ENCODE measurements around the gene UNC93A. TPM values are rescaled to one million over a fixed set of nuclear protein-coding genes. Genes with fewer than 3 reads are reported as not detected.

UNC93A gene
- total RNA-seq, 1 experiment from 2014 or later: not detected

GRCh38 chr6:167244064-167244960 is 46.8 kb upstream of the UNC93A start:
- CTCF ChIA-PET: interaction anchor here (0.6 kb wide), 1 partner anchor 289 kb away, joined by 3 read pairs; no protein-coding TSS in a partner anchor
- intact Hi-C loops (cut with micrococcal nuclease; ENCODE audit: unreplicated experiment): no loop called here
- H3K9me3 ChIP-seq (ENCODE audit: low read depth, low read length, poor library complexity, severe bottlenecking): no peaks in the 10 kb centered on the region
- H3K27ac ChIP-seq (ENCODE audit: low read depth, low read length, poor library complexity, severe bottlenecking): no peak overlapping the region
- no peak overlapping the region for H3K4me3 ChIP-seq (ENCODE audit: low read depth, low read length, poor library complexity, severe bottlenecking)
- POLR2A ChIA-PET (ENCODE audit: low non-redundant PET): no interaction called here
- no peaks in the 10 kb centered on the region for H3K36me3 ChIP-seq (ENCODE audit: insufficient read depth, low read length, poor library complexity, severe bottlenecking)
- no peaks in the 10 kb centered on the region for H3K4me1 ChIP-seq (ENCODE audit: insufficient read depth, low read length, poor library complexity, severe bottlenecking)
- H3K27me3 ChIP-seq (replicated peaks; ENCODE audit: insufficient read depth, low read depth, low read length, poor library complexity): no peaks in the 10 kb centered on the region
- DNase-seq (ENCODE audit: low spot score): peak; percentile 4
- TF ChIP-seq EZH2 (IDR thresholded peaks at IDR 0.05; ENCODE audit: borderline replicate concordance, low read depth, low read length, poor library complexity, severe bottlenecking): no peak
- TF ChIP-seq CTCF (conservative IDR thresholded peaks at IDR 0.05; ENCODE audit: low read depth, low read length): no peak
- BruUV-seq (replicated peaks): no TSS peak

GRCh38 chr6:167244991-167245390 is 46.1 kb upstream of the UNC93A start:
- BruUV-seq (replicated peaks): no TSS peak
- intact Hi-C loops (cut with micrococcal nuclease; ENCODE audit: unreplicated experiment): no loop called here
- no peaks in the 10 kb centered on the region for H3K27me3 ChIP-seq (replicated peaks; ENCODE audit: insufficient read depth, low read depth, low read length, poor library complexity)
- TF ChIP-seq CTCF (conservative IDR thresholded peaks at IDR 0.05; ENCODE audit: low read depth, low read length) (no peak), EZH2 (IDR thresholded peaks at IDR 0.05; ENCODE audit: borderline replicate concordance, low read depth, low read length, poor library complexity, severe bottlenecking) (no peak)
- H3K27ac ChIP-seq (ENCODE audit: low read depth, low read length, poor library complexity, severe bottlenecking): no peak overlapping the region
- no peaks in the 10 kb centered on the region for H3K36me3 ChIP-seq (ENCODE audit: insufficient read depth, low read length, poor library complexity, severe bottlenecking)
- DNase-seq (ENCODE audit: low spot score): no peak
- no peaks in the 10 kb centered on the region for H3K9me3 ChIP-seq (ENCODE audit: low read depth, low read length, poor library complexity, severe bottlenecking)
- ChIA-PET POLR2A (ENCODE audit: low non-redundant PET) (no interaction called here), CTCF (no interaction called here)
- H3K4me1 ChIP-seq (ENCODE audit: insufficient read depth, low read length, poor library complexity, severe bottlenecking): no peaks in the 10 kb centered on the region
- H3K4me3 ChIP-seq (ENCODE audit: low read depth, low read length, poor library complexity, severe bottlenecking): no peak overlapping the region

GRCh38 chr6:167245591-167245990 is 45.5 kb upstream of the UNC93A start:
- H3K4me3 ChIP-seq (ENCODE audit: low read depth, low read length, poor library complexity, severe bottlenecking): no peak overlapping the region
- DNase-seq (ENCODE audit: low spot score): no peak
- H3K4me1 ChIP-seq (ENCODE audit: insufficient read depth, low read length, poor library complexity, severe bottlenecking): no peaks in the 10 kb centered on the region
- no peaks in the 10 kb centered on the region for H3K27me3 ChIP-seq (replicated peaks; ENCODE audit: insufficient read depth, low read depth, low read length, poor library complexity)
- TF ChIP-seq CTCF (conservative IDR thresholded peaks at IDR 0.05; ENCODE audit: low read depth, low read length) (no peak), EZH2 (IDR thresholded peaks at IDR 0.05; ENCODE audit: borderline replicate concordance, low read depth, low read length, poor library complexity, severe bottlenecking) (no peak)
- POLR2A ChIA-PET (ENCODE audit: low non-redundant PET): no interaction called here
- CTCF ChIA-PET: no interaction called here
- H3K27ac ChIP-seq (ENCODE audit: low read depth, low read length, poor library complexity, severe bottlenecking): no peak overlapping the region
- H3K9me3 ChIP-seq (ENCODE audit: low read depth, low read length, poor library complexity, severe bottlenecking): no peaks in the 10 kb centered on the region
- intact Hi-C loops (cut with micrococcal nuclease; ENCODE audit: unreplicated experiment): no loop called here
- no peaks in the 10 kb centered on the region for H3K36me3 ChIP-seq (ENCODE audit: insufficient read depth, low read length, poor library complexity, severe bottlenecking)
- BruUV-seq (replicated peaks): no TSS peak

Data from A673 (cell line).